HepG2 (cell line): Measurements from ENCODE around the gene HARBI1.

Experiments used
- CHD2 ChIP-seq: IDR thresholded peaks from 2 replicates; pipeline ENCODE4 v1.6.1; 2011; ENCODE audit warnings: low read depth, low read length, improper control_type of control experiment
- MYNN ChIP-seq: sonication (generic); formaldehyde crosslinking; IDR thresholded peaks from 2 replicates; pipeline ENCODE4 v1.4.0; 2020; ENCODE audit warnings: mild to moderate bottlenecking, low read depth, missing genetic modification reagents
- NFKB2 ChIP-seq: sonication (generic); formaldehyde crosslinking; IDR thresholded peaks from 2 replicates; pipeline ENCODE4 v1.4.0; 2020; ENCODE audit warnings: missing genetic modification reagents, borderline replicate concordance
- NR2C2 ChIP-seq: sonication (generic); formaldehyde crosslinking; IDR thresholded peaks from 2 replicates; pipeline ENCODE4 v1.4.0; 2020; ENCODE audit warnings: missing genetic modification reagents, mild to moderate bottlenecking, moderate library complexity, borderline replicate concordance
- POLR2AphosphoS5 ChIP-seq: IDR thresholded peaks from 2 replicates; pipeline ENCODE4 v1.6.1; 2012; ENCODE audit warnings: low read depth, low read length
- RFX3 ChIP-seq: IDR thresholded peaks from 2 replicates; pipeline ENCODE4 v1.6.1; 2016; ENCODE audit warnings: missing biosample characterization, missing genetic modification reagents
- TOE1 ChIP-seq: sonication (generic); formaldehyde crosslinking; IDR thresholded peaks from 2 replicates; pipeline ENCODE4 v1.4.0; 2020; ENCODE audit warnings: mild to moderate bottlenecking, missing genetic modification reagents
- TRIM24 ChIP-seq: sonication (generic); formaldehyde crosslinking; IDR thresholded peaks from 2 replicates; pipeline ENCODE4 v1.8.0; 2022; ENCODE audit warnings: mild to moderate bottlenecking, missing genetic modification reagents
- ZIK1 ChIP-seq: sonication (generic); formaldehyde crosslinking; IDR thresholded peaks from 2 replicates; pipeline ENCODE4 v1.5.0; 2020; ENCODE audit warnings: mild to moderate bottlenecking, low read depth, missing genetic modification reagents, borderline replicate concordance
- ZNF615 ChIP-seq: sonication (generic); formaldehyde crosslinking; IDR thresholded peaks from 2 replicates; pipeline ENCODE4 v1.5.0; 2020; ENCODE audit warnings: mild to moderate bottlenecking, missing genetic modification reagents, borderline replicate concordance
- TF ChIP-seq, protein P1 (sequence below): sonication (generic); formaldehyde crosslinking; IDR thresholded peaks from 2 replicates; pipeline ENCODE4 v1.5.0; 2020; ENCODE audit warnings: mild to moderate bottlenecking, missing genetic modification reagents, moderate library complexity
- TF ChIP-seq, protein P2 (sequence below): sonication (generic); formaldehyde crosslinking; IDR thresholded peaks from 2 replicates; pipeline ENCODE4 v1.4.0; 2020; ENCODE audit warnings: missing genetic modification reagents
- TF ChIP-seq, protein P3 (sequence below): sonication (generic); formaldehyde crosslinking; IDR thresholded peaks from 2 replicates; pipeline ENCODE4 v1.4.0; 2020; ENCODE audit warnings: missing genetic modification reagents
- TF ChIP-seq, protein P4 (sequence below): sonication (generic); formaldehyde crosslinking; IDR thresholded peaks from 2 replicates; pipeline ENCODE4 v1.4.0; 2020; ENCODE audit warnings: missing genetic modification reagents, mild to moderate bottlenecking, borderline replicate concordance

DNA sequence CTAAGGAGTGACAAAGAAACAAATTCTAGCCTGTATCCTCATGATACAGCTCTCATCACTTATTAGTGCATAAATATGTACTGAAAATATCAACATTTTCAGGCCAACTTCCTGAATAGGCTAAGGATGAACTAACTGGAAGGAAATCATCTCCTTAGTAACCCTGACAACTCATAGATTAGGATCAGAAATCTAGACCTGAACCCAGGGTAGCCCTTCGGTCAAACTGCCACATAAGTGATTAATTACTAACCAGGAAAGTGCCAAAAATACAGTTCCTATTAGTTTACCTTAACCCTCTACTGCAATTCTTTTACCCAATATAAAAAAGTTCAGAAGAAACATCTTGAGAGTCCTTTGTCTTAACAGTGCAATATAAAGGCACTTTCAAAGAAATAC lies 63.2 kb downstream of the HARBI1 start:
- TF ChIP-seq, protein P1, sequence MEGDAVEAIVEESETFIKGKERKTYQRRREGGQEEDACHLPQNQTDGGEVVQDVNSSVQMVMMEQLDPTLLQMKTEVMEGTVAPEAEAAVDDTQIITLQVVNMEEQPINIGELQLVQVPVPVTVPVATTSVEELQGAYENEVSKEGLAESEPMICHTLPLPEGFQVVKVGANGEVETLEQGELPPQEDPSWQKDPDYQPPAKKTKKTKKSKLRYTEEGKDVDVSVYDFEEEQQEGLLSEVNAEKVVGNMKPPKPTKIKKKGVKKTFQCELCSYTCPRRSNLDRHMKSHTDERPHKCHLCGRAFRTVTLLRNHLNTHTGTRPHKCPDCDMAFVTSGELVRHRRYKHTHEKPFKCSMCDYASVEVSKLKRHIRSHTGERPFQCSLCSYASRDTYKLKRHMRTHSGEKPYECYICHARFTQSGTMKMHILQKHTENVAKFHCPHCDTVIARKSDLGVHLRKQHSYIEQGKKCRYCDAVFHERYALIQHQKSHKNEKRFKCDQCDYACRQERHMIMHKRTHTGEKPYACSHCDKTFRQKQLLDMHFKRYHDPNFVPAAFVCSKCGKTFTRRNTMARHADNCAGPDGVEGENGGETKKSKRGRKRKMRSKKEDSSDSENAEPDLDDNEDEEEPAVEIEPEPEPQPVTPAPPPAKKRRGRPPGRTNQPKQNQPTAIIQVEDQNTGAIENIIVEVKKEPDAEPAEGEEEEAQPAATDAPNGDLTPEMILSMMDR (CRISPR knock-in tag), result no peak
- TF ChIP-seq, protein P2, sequence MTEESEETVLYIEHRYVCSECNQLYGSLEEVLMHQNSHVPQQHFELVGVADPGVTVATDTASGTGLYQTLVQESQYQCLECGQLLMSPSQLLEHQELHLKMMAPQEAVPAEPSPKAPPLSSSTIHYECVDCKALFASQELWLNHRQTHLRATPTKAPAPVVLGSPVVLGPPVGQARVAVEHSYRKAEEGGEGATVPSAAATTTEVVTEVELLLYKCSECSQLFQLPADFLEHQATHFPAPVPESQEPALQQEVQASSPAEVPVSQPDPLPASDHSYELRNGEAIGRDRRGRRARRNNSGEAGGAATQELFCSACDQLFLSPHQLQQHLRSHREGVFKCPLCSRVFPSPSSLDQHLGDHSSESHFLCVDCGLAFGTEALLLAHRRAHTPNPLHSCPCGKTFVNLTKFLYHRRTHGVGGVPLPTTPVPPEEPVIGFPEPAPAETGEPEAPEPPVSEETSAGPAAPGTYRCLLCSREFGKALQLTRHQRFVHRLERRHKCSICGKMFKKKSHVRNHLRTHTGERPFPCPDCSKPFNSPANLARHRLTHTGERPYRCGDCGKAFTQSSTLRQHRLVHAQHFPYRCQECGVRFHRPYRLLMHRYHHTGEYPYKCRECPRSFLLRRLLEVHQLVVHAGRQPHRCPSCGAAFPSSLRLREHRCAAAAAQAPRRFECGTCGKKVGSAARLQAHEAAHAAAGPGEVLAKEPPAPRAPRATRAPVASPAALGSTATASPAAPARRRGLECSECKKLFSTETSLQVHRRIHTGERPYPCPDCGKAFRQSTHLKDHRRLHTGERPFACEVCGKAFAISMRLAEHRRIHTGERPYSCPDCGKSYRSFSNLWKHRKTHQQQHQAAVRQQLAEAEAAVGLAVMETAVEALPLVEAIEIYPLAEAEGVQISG (CRISPR knock-in tag), result no peak
- TF ChIP-seq NFKB2 (no peak), TRIM24 (CRISPR knock-in tag) (no peak), CHD2 (no peak), MYNN (CRISPR knock-in tag) (no peak), RFX3 (CRISPR knock-in tag) (no peak), POLR2AphosphoS5 (no peak), NR2C2 (no peak), ZNF615 (CRISPR knock-in tag) (no peak), ZIK1 (no peak), TOE1 (no peak; the same call in 1 of the 2 replicates)
- TF ChIP-seq, protein P3, sequence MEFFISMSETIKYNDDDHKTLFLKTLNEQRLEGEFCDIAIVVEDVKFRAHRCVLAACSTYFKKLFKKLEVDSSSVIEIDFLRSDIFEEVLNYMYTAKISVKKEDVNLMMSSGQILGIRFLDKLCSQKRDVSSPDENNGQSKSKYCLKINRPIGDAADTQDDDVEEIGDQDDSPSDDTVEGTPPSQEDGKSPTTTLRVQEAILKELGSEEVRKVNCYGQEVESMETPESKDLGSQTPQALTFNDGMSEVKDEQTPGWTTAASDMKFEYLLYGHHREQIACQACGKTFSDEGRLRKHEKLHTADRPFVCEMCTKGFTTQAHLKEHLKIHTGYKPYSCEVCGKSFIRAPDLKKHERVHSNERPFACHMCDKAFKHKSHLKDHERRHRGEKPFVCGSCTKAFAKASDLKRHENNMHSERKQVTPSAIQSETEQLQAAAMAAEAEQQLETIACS, result no peak
- TF ChIP-seq, protein P4, sequence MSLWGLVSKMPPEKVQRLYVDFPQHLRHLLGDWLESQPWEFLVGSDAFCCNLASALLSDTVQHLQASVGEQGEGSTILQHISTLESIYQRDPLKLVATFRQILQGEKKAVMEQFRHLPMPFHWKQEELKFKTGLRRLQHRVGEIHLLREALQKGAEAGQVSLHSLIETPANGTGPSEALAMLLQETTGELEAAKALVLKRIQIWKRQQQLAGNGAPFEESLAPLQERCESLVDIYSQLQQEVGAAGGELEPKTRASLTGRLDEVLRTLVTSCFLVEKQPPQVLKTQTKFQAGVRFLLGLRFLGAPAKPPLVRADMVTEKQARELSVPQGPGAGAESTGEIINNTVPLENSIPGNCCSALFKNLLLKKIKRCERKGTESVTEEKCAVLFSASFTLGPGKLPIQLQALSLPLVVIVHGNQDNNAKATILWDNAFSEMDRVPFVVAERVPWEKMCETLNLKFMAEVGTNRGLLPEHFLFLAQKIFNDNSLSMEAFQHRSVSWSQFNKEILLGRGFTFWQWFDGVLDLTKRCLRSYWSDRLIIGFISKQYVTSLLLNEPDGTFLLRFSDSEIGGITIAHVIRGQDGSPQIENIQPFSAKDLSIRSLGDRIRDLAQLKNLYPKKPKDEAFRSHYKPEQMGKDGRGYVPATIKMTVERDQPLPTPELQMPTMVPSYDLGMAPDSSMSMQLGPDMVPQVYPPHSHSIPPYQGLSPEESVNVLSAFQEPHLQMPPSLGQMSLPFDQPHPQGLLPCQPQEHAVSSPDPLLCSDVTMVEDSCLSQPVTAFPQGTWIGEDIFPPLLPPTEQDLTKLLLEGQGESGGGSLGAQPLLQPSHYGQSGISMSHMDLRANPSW (CRISPR knock-in tag), result no peak
